ENCODE results near the gene RDH14.
A peak's percentile ranks its signal among the peaks of the same experiment; 100 is the strongest.

RDH14 gene

GRCh38 chr2:18560031-18560796, at the start of gene RDH14:
Gene RDH14 (minus strand): TSS chr2:18560653. CDS start chr2:18560572, 81 bp downstream.
- TF ChIP-seq ZNF274 (IDR thresholded peaks at IDR 0.05; ENCODE audit: low read depth, low read length): no peak
- H3K4me3 ChIP-seq (ENCODE audit: low read length): peak within 1 kb of the TSS; percentile 85

DNA sequence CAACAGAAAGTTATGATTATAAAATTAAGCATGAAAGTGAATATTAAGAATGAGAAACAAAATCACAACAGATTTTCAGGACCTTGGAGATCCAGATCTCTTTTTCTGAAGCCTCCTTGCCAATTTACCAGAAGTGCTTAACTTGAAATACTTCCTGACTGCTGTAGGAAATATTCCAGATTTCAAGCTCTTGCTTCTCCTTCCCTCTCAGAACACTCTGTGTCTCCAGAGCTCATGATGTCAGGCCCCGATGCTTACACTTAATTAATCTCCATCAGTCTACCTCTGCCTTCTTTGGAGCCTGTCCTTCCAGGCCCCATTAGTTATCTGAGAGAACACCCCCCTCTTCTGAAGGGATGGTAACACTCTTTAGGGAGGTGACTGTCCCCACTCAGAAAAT, 49.6 kb upstream of the RDH14 start:
- no peak overlapping the region for H3K4me3 ChIP-seq (ENCODE audit: low read length)
- no peak for TF ChIP-seq ZNF274 (IDR thresholded peaks at IDR 0.05; ENCODE audit: low read depth, low read length)

DNA sequence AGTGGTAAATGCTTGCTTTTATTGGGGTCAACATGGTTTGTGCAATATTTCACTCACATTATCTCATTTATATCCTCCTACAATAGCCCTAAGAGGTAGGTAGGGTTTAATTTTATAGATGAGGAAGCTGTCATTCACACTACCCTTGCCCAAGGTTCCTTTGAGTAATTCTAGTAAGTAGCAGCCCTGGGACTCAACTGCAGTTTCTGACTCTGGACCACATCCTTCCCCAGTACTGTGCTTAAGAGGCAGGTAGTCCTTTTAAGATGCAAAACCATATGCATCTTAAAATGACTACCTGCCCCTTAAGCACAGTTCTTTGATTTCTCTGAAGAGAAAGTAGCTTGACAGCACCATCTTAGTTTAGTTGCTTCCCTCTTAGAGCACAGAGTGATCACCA, 44.7 kb upstream of the RDH14 start:
- TF ChIP-seq ZNF274 (IDR thresholded peaks at IDR 0.05; ENCODE audit: low read depth, low read length): no peak
- no peak overlapping the region for H3K4me3 ChIP-seq (ENCODE audit: low read length)

DNA sequence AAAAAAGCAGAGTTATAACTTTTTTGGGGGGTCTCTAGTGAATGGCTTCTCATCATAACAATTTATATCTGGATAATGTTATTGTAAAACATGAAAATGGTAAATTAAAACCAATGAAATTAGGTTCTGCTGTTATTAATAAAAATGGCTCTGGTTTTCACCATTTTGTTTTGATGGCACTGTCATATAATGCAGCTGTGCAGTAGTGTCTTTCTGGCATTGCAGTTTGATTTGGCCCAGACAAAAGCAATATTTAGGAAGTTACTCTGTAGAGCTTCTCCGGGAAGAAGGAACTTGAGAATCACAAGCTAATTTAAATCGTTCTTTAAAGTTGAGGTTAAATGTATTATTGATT, 44.1 kb upstream of the RDH14 start:
- H3K4me3 ChIP-seq (ENCODE audit: low read length): no peak overlapping the region
- no peak for TF ChIP-seq ZNF274 (IDR thresholded peaks at IDR 0.05; ENCODE audit: low read depth, low read length)

DNA sequence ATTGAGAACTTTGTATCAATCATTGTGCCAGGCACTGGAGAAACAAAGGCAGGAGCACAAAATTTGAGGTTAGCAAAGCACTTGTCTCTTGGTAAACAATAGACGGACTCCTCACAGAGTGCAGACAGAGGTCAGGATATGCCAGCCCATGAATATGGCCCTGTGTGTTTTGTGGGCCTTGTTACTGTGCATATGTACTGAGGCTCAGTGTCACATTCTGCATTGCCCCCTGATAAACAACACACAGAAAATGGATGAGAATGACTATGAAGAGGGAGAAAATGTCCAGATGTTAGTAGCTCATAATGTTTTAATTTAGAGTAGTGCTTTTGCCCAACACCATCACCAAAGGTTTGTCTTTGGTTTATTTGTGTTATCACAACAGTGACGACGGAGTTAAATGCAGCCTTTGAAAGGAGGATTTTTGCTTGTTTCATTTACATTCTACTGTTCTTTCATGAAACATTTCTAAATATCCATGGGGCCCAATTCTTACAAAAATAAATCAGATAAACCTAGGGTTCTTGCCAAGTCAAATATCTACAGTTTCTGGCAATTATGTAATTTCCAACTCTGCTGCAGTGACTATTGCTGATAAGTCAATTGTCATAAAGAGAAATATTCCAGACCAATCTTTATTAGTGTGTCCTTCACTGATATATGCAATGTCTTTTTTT, 43.5 kb upstream of the RDH14 start:
- H3K4me3 ChIP-seq (ENCODE audit: low read length): no peak overlapping the region
- no peak for TF ChIP-seq ZNF274 (IDR thresholded peaks at IDR 0.05; ENCODE audit: low read depth, low read length)

GRCh38 chr2:18602298-18602697, 41.8 kb upstream of the RDH14 start:
- no peak overlapping the region for H3K4me3 ChIP-seq (ENCODE audit: low read length)
- no peak for TF ChIP-seq ZNF274 (IDR thresholded peaks at IDR 0.05; ENCODE audit: low read depth, low read length)

GRCh38 chr2:18600255-18600613, 39.8 kb upstream of the RDH14 start:
- no peak overlapping the region for H3K4me3 ChIP-seq (ENCODE audit: low read length)
- no peak for TF ChIP-seq ZNF274 (IDR thresholded peaks at IDR 0.05; ENCODE audit: low read depth, low read length)

- H3K4me3 ChIP-seq (ENCODE audit: low read length): no peak overlapping the region
- TF ChIP-seq ZNF274 (IDR thresholded peaks at IDR 0.05; ENCODE audit: low read depth, low read length): no peak
Observed at GRCh38 chr2:18599509-18600254, 39.2 kb upstream of the RDH14 start.

- TF ChIP-seq ZNF274 (IDR thresholded peaks at IDR 0.05; ENCODE audit: low read depth, low read length): no peak
- H3K4me3 ChIP-seq (ENCODE audit: low read length): no peak overlapping the region
Observed at GRCh38 chr2:18598848-18599484, 38.5 kb upstream of the RDH14 start.

DNA sequence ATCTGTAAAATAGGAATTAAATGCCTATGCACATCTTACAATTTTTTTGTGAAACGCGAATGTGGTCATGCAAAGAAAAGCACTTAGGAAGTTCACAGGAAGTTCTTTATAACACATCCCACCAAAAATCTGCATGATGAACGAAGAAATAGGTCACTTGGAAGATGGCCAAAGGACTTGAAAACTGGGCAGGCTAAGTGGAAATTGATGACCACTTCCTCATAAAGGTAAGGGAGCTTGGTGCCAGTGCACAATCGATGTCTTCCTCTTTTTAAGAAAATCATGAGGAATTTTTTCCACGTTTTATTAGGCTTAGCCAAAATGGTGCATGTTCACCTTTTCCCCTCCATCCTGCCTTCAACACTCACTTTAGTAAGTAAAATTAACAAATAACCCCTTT, 37.2 kb upstream of the RDH14 start:
- no peak overlapping the region for H3K4me3 ChIP-seq (ENCODE audit: low read length)
- TF ChIP-seq ZNF274 (IDR thresholded peaks at IDR 0.05; ENCODE audit: low read depth, low read length): no peak

DNA sequence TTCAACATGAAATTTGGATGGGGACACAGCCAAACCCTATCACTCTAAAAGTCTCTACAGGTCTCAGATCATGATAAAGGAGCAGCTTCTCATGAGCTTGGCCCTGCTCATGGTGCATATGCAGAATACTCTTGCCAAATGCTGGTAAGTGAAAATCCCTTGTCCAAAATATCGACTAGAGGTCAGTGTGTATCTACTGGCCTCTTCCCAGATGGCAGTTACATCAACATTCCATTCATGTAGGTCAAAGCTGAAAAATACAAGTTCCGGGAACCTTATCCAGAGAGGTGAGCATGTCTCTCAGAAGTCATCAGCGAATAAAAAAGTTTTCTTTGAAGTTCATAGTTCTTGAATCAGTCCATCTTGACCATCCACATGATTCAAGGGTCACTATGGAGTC, 36.5 kb upstream of the RDH14 start:
- no peak for TF ChIP-seq ZNF274 (IDR thresholded peaks at IDR 0.05; ENCODE audit: low read depth, low read length)
- H3K4me3 ChIP-seq (ENCODE audit: low read length): no peak overlapping the region

DNA sequence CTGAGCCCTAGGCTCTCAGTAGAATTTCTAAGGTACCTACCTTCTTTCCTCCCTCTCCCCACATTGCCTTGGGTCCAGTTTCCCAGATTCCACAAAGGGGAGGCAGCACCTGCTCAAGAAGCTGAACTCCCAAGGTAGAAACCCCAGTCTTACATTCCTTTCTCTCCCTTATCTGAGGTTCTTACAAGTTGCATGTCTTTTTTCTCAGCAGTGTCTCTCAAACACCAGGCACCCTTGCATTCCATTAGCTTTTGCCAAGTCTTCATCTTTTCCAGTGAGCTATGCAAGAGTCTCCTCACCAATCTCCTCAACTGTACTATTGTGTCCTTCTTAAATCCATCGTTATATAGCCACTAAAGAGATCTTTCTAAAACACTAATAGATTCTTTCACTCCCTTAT, 33.0 kb upstream of the RDH14 start:
- TF ChIP-seq ZNF274 (IDR thresholded peaks at IDR 0.05; ENCODE audit: low read depth, low read length): no peak
- no peak overlapping the region for H3K4me3 ChIP-seq (ENCODE audit: low read length)

DNA sequence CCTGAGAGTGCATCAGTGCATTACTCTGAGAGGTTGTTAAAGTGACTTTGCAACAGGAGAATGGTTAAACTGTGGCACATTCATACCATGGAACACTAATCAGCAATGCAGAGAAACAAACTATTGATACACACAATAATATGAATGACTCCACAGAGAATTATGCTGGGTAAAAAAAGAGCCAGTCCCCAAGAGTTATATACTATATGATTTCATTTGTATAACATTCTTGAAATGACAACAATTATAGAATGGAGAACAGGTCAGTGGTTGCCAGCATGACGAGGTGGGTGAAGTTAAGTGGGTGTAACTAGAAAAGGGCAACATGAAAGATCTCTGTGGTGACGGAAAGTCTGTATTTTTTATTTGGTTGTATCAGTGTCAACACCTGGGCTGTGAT, 31.9 kb upstream of the RDH14 start:
- H3K4me3 ChIP-seq (ENCODE audit: low read length): no peak overlapping the region
- no peak for TF ChIP-seq ZNF274 (IDR thresholded peaks at IDR 0.05; ENCODE audit: low read depth, low read length)

GRCh38 chr2:18589354-18589753, 28.9 kb upstream of the RDH14 start, which contains the start of gene NT5C1B:
Gene NT5C1B (minus strand): TSS chr2:18589569. CDS start chr2:18589468, 101 bp downstream.
- no peak within 1 kb of the TSS for H3K4me3 ChIP-seq (ENCODE audit: low read length)
- no peak for TF ChIP-seq ZNF274 (IDR thresholded peaks at IDR 0.05; ENCODE audit: low read depth, low read length)
